Testis (tissue), 3 donors: ENCODE measurements around the gene SPATS2L. TPM values are rescaled to one million over a fixed set of nuclear protein-coding genes. Genes with fewer than 3 reads are reported as not detected.

Experiments
- DNase-seq: peaks from one replicate; pipeline ENCODE4 v3.0.0-alpha.2; 2019
- H3K27ac ChIP-seq, 2 donors: fragments of 200-600 bp; sonication (generic); one replicate each; pipeline ENCODE4 v1.5.1; 2019
- H3K27me3 ChIP-seq: fragments of 200-600 bp; sonication (generic); one replicate; pipeline ENCODE4 v1.5.1; 2019
- H3K36me3 ChIP-seq: fragments of 200-600 bp; sonication (generic); one replicate; pipeline ENCODE4 v1.5.1; 2017; ENCODE audit warnings: low read depth; ENCODE audit errors: missing control alignments
- H3K4me1 ChIP-seq: fragments of 200-600 bp; sonication (generic); one replicate; pipeline ENCODE4 v1.5.1; 2019
- H3K4me3 ChIP-seq, 2 donors: fragments of 200-600 bp; sonication (generic); one replicate each; pipeline ENCODE4 v1.5.1; 2017 to 2019
- H3K9me3 ChIP-seq: fragments of 200-600 bp; sonication (generic); one replicate; pipeline ENCODE4 v1.5.1; 2017
- POLR2A ChIP-seq: fragments of 450-650 bp; IDR thresholded peaks from one replicate; pipeline ENCODE4 v1.6.1; 2017; ENCODE audit warnings: antibody characterized with exemption, mild to moderate bottlenecking, moderate library complexity
- WGBS, 2 donors: methylation state at CpG; one replicate each; pipeline ENCODE4 v1.1.5; 2018; 5-methylcytosine and 5-hydroxymethylcytosine counted together
- intact Hi-C: fragments of 100-400 bp; cut with DNase I; formaldehyde crosslinking; loops from one replicate; pipeline ENCODE4 v1.15.1; 2023; ENCODE audit warnings: low total_unique reads
- polyA plus RNA-seq: library from polyadenylated mRNA; stranded (reverse); fragments of 350-450 nt; fragmentation: Illumina TruSeq; extraction: RNeasy Lipid Tissue Mini Kit (QIAGEN cat#74804); gene quantifications from one replicate; pipeline ENCODE4 v1.2.3, GENCODE V29; 2014; ENCODE audit warnings: low read depth, low replicate concordance; ENCODE audit not compliant: insufficient read depth
- total RNA-seq, 2 donors: library from RNA; depleted of rRNA; stranded (reverse); fragments of >200 nt; gene quantifications; one replicate each; pipeline ENCODE4 v1.2.3, GENCODE V29; 2016
- TF ChIP-seq, protein P1 (sequence below), 3 experiments: fragments of 450-650 bp in 2 of 3; fragments of 200-600 bp in 1 of 3; sonication (generic) in 1 of 3; IDR thresholded peaks; one replicate each; pipeline ENCODE4 v1.5.1; 2016 to 2019; ENCODE audit warnings: antibody characterized with exemption in 3 of 3, mild to moderate bottlenecking in 2 of 3, moderate library complexity in 1 of 3

Gene SPATS2L
- total and polyA plus RNA-seq, 3 donors from 2014 or later = 49.7 to 67.6 (median 52.9) TPM

GRCh38 chr2:200469708-200470211 lies 163.3 kb downstream of the SPATS2L start:
- no peak for DNase-seq

DNA sequence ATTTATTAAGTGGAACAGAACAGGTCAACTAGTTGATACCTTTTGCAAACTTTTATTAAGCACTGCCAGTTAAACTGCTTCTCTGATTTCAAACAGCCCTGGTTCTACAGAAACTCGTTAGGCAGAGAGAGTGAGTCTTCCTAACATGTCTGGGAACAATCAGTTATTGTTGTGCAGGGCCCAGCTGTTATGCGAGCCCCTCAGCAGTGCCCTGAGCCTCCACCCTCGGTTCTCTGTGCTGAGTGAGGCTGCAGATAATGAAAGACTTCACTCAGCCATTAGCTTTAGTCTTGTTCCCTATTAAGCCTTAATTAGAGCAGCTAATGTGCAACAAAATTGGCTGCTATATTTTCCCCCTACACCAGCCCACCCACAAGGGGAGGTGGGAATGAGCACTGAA lies 163.7 kb downstream of the SPATS2L start:
- TF ChIP-seq, protein P1, sequence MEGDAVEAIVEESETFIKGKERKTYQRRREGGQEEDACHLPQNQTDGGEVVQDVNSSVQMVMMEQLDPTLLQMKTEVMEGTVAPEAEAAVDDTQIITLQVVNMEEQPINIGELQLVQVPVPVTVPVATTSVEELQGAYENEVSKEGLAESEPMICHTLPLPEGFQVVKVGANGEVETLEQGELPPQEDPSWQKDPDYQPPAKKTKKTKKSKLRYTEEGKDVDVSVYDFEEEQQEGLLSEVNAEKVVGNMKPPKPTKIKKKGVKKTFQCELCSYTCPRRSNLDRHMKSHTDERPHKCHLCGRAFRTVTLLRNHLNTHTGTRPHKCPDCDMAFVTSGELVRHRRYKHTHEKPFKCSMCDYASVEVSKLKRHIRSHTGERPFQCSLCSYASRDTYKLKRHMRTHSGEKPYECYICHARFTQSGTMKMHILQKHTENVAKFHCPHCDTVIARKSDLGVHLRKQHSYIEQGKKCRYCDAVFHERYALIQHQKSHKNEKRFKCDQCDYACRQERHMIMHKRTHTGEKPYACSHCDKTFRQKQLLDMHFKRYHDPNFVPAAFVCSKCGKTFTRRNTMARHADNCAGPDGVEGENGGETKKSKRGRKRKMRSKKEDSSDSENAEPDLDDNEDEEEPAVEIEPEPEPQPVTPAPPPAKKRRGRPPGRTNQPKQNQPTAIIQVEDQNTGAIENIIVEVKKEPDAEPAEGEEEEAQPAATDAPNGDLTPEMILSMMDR (IDR thresholded peaks at IDR 0.05) = no peak
- TF ChIP-seq POLR2A = no peak
- no peak overlapping the region for H3K27ac ChIP-seq
- H3K36me3 ChIP-seq = no peaks in the 10 kb centered on the region
- H3K4me3 ChIP-seq = no peak overlapping the region
- intact Hi-C loops = loop anchor here (10.0 kb wide), 1 partner anchor 165 kb away; the partner anchor contains the start of gene SPATS2L
- 25 to 56% methylated on average over 3 of the region's 3 CpGs for WGBS, 2 donors
- no peaks in the 10 kb centered on the region for H3K9me3 ChIP-seq
- H3K4me1 ChIP-seq = peaks cover 10% of the 10 kb centered on the region
- no peaks in the 10 kb centered on the region for H3K27me3 ChIP-seq
- DNase-seq = no peak

More at GRCh38 chr2:200469708-200470211, 163.3 kb downstream of the SPATS2L start:
- intact Hi-C loops = loop anchor here (10.0 kb wide), 1 partner anchor 165 kb away; the partner anchor contains the start of gene SPATS2L
- TF ChIP-seq POLR2A = no peak
- TF ChIP-seq, protein P1 (IDR thresholded peaks at IDR 0.05) = no peak
- peaks cover 10% of the 10 kb centered on the region for H3K4me1 ChIP-seq
- H3K9me3 ChIP-seq = no peaks in the 10 kb centered on the region
- 71 to 77% methylated on average over 10 to 13 of the region's 13 CpGs for WGBS, 2 donors
- H3K27me3 ChIP-seq = no peaks in the 10 kb centered on the region
- H3K36me3 ChIP-seq = no peaks in the 10 kb centered on the region
- no peak overlapping the region for H3K27ac ChIP-seq
- H3K4me3 ChIP-seq = no peak overlapping the region

DNA sequence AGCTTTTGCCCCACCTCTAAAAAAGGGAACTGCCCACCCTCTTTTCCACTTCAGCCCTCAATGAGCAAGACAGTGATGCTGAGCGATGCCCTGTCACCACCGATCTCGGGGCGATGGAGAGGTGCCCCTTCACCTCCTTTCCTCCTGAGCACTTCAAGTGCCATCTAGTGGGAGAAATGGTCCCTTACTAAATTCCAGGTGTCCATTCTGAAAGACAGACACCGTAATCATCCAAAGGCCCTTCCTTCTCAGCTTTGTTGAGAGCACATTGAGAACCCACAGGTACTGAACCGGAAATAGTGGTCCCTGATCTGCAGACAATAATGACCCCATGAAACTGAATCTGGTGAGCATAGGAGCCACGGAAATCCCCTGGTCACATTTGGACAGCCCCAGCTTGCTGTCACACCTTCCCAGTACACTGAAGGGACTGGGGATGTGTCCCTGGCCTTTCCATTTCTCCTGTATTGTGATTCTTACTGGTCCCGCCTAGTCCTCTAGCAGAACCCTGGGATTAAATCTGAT lies 164.9 kb downstream of the SPATS2L start:
- intact Hi-C loops = loop anchor here (10.0 kb wide), 1 partner anchor 167 kb away; the partner anchor contains the start of gene SPATS2L
- Histone ChIP-seq H3K9me3 (no peaks in the 10 kb centered on the region), H3K36me3 (no peaks in the 10 kb centered on the region), H3K4me3 (no peak overlapping the region), H3K27me3 (no peaks in the 10 kb centered on the region), H3K27ac (no peak overlapping the region), H3K4me1 (peaks cover 10% of the 10 kb centered on the region)
- DNase-seq = no peak
- TF ChIP-seq, protein P1 (IDR thresholded peaks at IDR 0.05) = peak in 2 of 3 experiments; percentile 28 to 42
- TF ChIP-seq POLR2A = no peak
- WGBS, 2 donors = 60 to 66% methylated on average over 8 of the region's 8 CpGs

DNA sequence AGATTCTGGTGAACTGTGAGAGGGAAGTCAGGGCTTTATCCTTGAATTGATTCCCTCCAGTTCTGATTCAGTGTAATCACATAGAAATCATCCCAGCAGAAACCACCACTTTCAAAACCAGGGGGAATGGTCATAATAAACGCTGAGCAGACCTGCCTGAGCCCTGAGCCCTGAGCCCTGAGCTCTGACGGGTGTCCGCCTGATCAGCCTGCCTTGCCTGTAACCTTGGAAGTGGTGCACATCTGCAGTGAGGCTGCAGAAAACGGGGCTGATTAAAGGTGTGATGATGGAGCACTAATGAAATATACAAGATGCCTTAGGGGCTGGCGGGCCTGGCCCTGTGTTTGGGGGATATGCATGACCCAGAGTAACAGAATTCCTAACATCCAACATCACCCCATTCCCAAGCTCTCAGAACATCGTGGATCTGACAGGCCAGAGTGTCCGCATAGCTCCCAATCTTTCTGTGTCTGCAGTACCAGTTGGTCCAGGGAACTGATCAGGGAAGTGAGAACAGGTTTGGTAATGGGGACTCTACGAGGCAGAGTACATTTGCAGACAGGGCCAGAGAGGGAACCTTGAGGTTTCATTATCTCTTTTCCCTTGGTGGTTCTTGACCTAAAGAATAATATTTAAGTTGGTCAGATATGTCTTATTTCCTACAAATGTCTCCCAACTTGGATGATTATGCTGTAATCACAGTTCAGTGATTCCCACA lies 165.6 kb downstream of the SPATS2L start:
- TF ChIP-seq, protein P1 (IDR thresholded peaks at IDR 0.05) = no peak
- no peak for TF ChIP-seq POLR2A
- H3K27ac ChIP-seq = no peak overlapping the region
- H3K9me3 ChIP-seq = no peaks in the 10 kb centered on the region
- H3K36me3 ChIP-seq = no peaks in the 10 kb centered on the region
- no peak overlapping the region for H3K4me3 ChIP-seq
- intact Hi-C loops = loop anchor here (10.0 kb wide), 1 partner anchor 167 kb away; the partner anchor contains the start of gene SPATS2L
- DNase-seq = no peak
- H3K27me3 ChIP-seq = no peaks in the 10 kb centered on the region
- WGBS, 2 donors = 85 to 90% methylated on average over 8 of the region's 8 CpGs
- peaks cover 10% of the 10 kb centered on the region for H3K4me1 ChIP-seq
